HG03354 (cell line): ENCODE measurements around the gene DCTN4.

ENCODE experiments used
- ATAC-seq: cut with Tn5 transposase; IDR thresholded peaks from one replicate; pipeline ENCODE4 v1.9.1; 2021; ENCODE audit warnings: mild to moderate bottlenecking; ENCODE audit not compliant: unreplicated experiment, poor library complexity, severe bottlenecking

Gene DCTN4

GRCh38 chr5:150674341-150674821 is 84.4 kb downstream of the DCTN4 start:
- no peak for ATAC-seq

- no peak for ATAC-seq
Observed at GRCh38 chr5:150672884-150673275, 85.9 kb downstream of the DCTN4 start.

GRCh38 chr5:150672237-150672883 is 86.5 kb downstream of the DCTN4 start:
- ATAC-seq: peak; percentile 51

GRCh38 chr5:150671509-150672236 is 87.1 kb downstream of the DCTN4 start:
- ATAC-seq: peak; percentile 40

DNA sequence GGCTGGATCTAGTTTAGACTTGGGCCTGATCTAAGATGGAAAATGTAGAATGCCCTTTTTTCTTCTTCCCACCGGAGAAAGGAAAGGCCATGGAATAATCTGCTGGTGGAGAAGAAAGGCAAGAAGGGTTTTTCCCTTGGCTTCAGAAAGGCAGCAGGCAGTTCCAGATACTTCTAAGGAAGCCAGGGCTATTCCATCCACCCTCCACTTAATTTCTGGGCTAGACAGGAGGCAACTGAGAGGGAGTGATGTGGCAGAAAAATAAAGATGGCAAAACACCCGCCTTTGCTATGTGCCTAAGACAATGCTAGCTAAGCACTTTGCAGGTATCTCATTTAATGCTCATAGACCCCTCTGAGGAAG is 87.9 kb downstream of the DCTN4 start:
- no peak for ATAC-seq

GRCh38 chr5:150670275-150670947 is 88.4 kb downstream of the DCTN4 start:
- ATAC-seq: no peak

DNA sequence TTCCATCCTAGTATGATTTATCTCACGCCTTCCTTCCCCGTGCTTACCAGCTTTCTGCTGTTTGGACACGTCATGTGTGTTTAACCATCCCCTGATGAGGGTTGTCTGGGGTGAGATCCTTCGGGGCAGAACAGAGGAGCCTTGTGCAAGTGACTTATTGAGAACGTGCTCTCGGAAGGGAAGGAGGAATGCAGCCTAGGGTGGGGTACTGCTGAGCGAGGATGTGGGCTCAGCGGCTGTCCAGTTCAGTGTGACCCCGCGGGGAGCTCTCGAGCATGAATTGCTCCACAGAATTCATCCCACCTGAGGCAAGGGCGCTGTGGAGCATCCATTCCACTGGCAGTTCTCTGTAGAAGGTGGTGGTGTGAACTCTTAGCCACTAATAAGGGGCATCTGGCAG is 93.8 kb downstream of the DCTN4 start:
- no peak for ATAC-seq

DNA sequence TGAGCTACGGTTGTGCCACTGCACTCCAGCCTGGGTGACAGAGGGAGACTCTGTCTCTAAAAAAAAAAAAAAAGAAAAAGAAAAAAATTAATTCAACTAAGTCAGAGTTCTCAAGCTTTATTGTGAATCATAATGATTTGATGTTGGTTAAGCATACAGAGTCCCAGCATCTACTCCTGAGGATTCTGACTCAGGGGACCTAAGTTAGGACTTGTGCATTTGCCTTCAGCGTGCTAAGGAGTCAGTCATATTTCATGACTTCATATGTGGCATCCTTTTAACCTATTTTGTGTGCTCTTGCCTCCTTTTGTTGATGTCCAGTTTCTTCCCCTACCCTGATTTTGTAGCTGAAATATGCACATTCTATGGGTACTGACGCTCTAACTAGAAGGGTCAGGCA is 94.9 kb downstream of the DCTN4 start:
- ATAC-seq: no peak

DNA sequence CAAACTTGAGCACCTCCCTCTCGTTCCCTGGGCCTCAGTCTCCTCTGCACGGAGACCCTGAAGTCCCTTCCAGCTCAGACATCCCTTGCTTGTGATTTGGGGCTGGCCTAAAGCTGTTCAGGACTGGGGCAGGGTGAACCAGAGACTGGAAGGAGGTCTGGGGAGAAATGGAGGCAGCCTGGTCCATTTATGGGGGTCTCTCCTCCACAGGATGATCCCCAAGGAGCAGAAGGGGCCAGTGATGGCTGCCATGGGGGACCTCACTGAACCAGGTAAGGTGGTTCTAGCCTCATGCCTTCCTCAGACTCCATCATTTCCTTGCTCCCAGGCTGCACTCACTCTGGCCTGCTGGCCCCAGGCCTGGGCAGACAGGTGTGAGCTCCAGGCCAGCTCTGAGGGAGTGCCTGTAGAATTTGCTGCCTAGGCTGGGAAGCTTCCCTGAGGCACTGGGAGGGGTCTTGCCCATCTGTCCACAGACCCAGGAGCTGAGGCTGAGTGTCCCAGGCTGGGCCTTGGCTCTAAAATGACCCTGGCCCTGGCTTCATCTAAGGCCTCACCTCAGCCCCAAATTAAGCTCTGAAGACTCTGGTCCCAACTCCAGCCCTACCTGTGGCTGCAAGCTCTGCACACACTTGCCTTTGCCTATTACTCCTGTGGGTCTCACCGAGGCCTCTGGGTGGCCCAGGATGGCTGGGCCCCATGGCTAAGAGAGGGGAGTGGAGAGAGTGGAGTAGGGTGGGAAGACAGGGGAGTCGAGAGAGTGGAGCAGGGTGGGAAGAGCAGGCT is 95.9 kb downstream of the DCTN4 start:
- ATAC-seq: no peak

GRCh38 chr5:150661821-150662596 is 96.8 kb downstream of the DCTN4 start:
- no peak for ATAC-seq

- ATAC-seq: no peak
Observed at GRCh38 chr5:150661086-150661485, 97.7 kb downstream of the DCTN4 start, which contains the start of gene MYOZ3. Gene MYOZ3 (plus strand): TSS chr5:150661251. CDS start chr5:150662942, 1,691 bp downstream.

GRCh38 chr5:150660108-150660831 is 98.5 kb downstream of the DCTN4 start:
- ATAC-seq: no peak

GRCh38 chr5:150659360-150660107 is 99.3 kb downstream of the DCTN4 start:
- ATAC-seq: no peak

GRCh38 chr5:150658699-150659265 is 100.0 kb downstream of the DCTN4 start:
- ATAC-seq: no peak
